HepG2 (cell line): ENCODE results near the gene HBM. TPM values are rescaled to one million over a fixed set of nuclear protein-coding genes. Genes with fewer than 3 reads are reported as not detected.

Source experiments
- BCLAF1 ChIP-seq: fragments of 450-650 bp; IDR thresholded peaks from 2 replicates; pipeline ENCODE4 v1.6.1; 2017; ENCODE audit warnings: mild to moderate bottlenecking
- CBX1 ChIP-seq: IDR thresholded peaks from one replicate; pipeline ENCODE4 v1.6.1; 2016; ENCODE audit warnings: antibody characterized with exemption, low read depth
- E2F1 ChIP-seq: sonication (generic); formaldehyde crosslinking; IDR thresholded peaks from 2 replicates; pipeline ENCODE4 v1.5.0; 2020; ENCODE audit warnings: missing genetic modification reagents
- FOXP4 ChIP-seq: sonication (generic); formaldehyde crosslinking; IDR thresholded peaks from 2 replicates; pipeline ENCODE4 v1.4.0; 2020; ENCODE audit warnings: missing genetic modification reagents
- HDAC6 ChIP-seq: fragments of 200-600 bp; sonication (generic); IDR thresholded peaks from 2 replicates; pipeline ENCODE4 v1.7.0; 2017; ENCODE audit warnings: mild to moderate bottlenecking, antibody characterized with exemption, low read length, low read depth
- HNRNPLL ChIP-seq: fragments of 200-400 bp; formaldehyde crosslinking; IDR thresholded peaks from 2 replicates; pipeline ENCODE4 v1.6.1; 2017; ENCODE audit warnings: mild to moderate bottlenecking, low read depth, low read length; ENCODE audit not compliant: poor library complexity, severe bottlenecking
- MIER2 ChIP-seq: IDR thresholded peaks from 2 replicates; pipeline ENCODE4 v1.6.1; 2016; ENCODE audit warnings: missing biosample characterization, missing genetic modification reagents
- RAD51 ChIP-seq: fragments of 450-650 bp; IDR thresholded peaks from 2 replicates; pipeline ENCODE4 v1.6.1; 2016; ENCODE audit warnings: borderline replicate concordance
- SMAD9 ChIP-seq: sonication (generic); formaldehyde crosslinking; IDR thresholded peaks from 2 replicates; pipeline ENCODE4 v1.5.1; 2020; ENCODE audit warnings: mild to moderate bottlenecking, missing genetic modification reagents
- SP140L ChIP-seq: sonication (generic); formaldehyde crosslinking; IDR thresholded peaks from 2 replicates; pipeline ENCODE4 v1.4.0; 2020; ENCODE audit warnings: missing genetic modification reagents, borderline replicate concordance
- SPEN ChIP-seq: sonication (generic); formaldehyde crosslinking; IDR thresholded peaks from 2 replicates; pipeline ENCODE4 v1.5.1; 2020; ENCODE audit warnings: low read depth, mild to moderate bottlenecking, missing genetic modification reagents
- SSRP1 ChIP-seq: IDR thresholded peaks from 2 replicates; pipeline ENCODE4 v1.6.1; 2016; ENCODE audit warnings: control low read depth
- SUZ12 ChIP-seq: fragments of 150-350 bp; IDR thresholded peaks from 2 replicates; pipeline ENCODE4 v1.6.1; 2014; ENCODE audit warnings: low read depth, low read length
- TEAD2 ChIP-seq: sonication (generic); formaldehyde crosslinking; IDR thresholded peaks from 2 replicates; pipeline ENCODE4 v1.9.0; 2021; ENCODE audit warnings: missing genetic modification reagents
- ZBTB25 ChIP-seq: IDR thresholded peaks from 2 replicates; pipeline ENCODE4 v1.6.1; 2018; ENCODE audit warnings: missing genetic modification reagents
- ZNF431 ChIP-seq: sonication (generic); formaldehyde crosslinking; IDR thresholded peaks from 2 replicates; pipeline ENCODE4 v1.9.0; 2022; ENCODE audit warnings: missing genetic modification reagents, low read depth, mild to moderate bottlenecking, borderline replicate concordance
- ZNF597 ChIP-seq: sonication (generic); formaldehyde crosslinking; IDR thresholded peaks from 2 replicates; pipeline ENCODE4 v1.5.0; 2020; ENCODE audit warnings: missing genetic modification reagents
- ZNF782 ChIP-seq: sonication (generic); formaldehyde crosslinking; IDR thresholded peaks from 2 replicates; pipeline ENCODE4 v1.4.0; 2020; ENCODE audit warnings: missing genetic modification reagents, mild to moderate bottlenecking, borderline replicate concordance
- ZNF850 ChIP-seq: sonication (generic); formaldehyde crosslinking; conservative IDR thresholded peaks from 2 replicates; pipeline ENCODE4 v1.9.0; 2021; ENCODE audit warnings: mild to moderate bottlenecking, missing genetic modification reagents
- ZNF878 ChIP-seq: sonication (generic); formaldehyde crosslinking; IDR thresholded peaks from 2 replicates; pipeline ENCODE4 v1.8.1; 2023; ENCODE audit warnings: mild to moderate bottlenecking, missing genetic modification reagents, moderate library complexity
- polyA plus RNA-seq, 8 experiments: library from polyadenylated mRNA; depleted of rRNA in 3 of 8; stranded (reverse) in 7 of 8; unstranded in 1 of 8; fragments of >200 nt; fragmentation: Illumina TruSeq in 4 of 8; extraction: Trizol in 4 of 8; gene quantifications; 2 replicates each; pipeline versions ENCODE4 v1.2.1 to v1.2.3, GENCODE V29; 2011 to 2016; ENCODE audit warnings: low read depth in 4 of 8, missing spikeins in 1 of 8, mixed read lengths in 1 of 8; ENCODE audit not compliant: insufficient read depth in 1 of 8
- total RNA-seq, 5 experiments: library from RNA; depleted of rRNA; stranded (reverse); fragments of >200 nt; fragmentation: Illumina TruSeq; extraction: Trizol; gene quantifications; 2 replicates each; pipeline ENCODE4 v1.2.3, GENCODE V29; 2016; ENCODE audit warnings: low read depth in 1 of 5

Gene HBM
- total and polyA plus RNA-seq, 2 of the 13 experiments (the other 11 are each of a cell fraction or from before 2014, with no cell fraction given) = not detected

GRCh38 chr16:180681-181564, 15.1 kb downstream of the HBM start (continued):
- TF ChIP-seq ZNF782 (CRISPR knock-in tag) (peak; percentile 96), ZBTB25 (peak; percentile 86; the same call in 1 of the 2 replicates), ZNF878 (CRISPR knock-in tag) (peak; percentile 93), HNRNPLL (peak; percentile 97), FOXP4 (CRISPR knock-in tag) (peak; percentile 59; the same call in 1 of the 2 replicates), HDAC6 (no peak), SSRP1 (CRISPR knock-in tag) (no peak), BCLAF1 (no peak), MIER2 (CRISPR knock-in tag) (peak; percentile 64; the same call in 1 of the 2 replicates), RAD51 (no peak), SP140L (CRISPR knock-in tag) (0 out of 2 replicates have a peak, but pooled peaks have one; percentile 35), SUZ12 (no peak), ZNF431 (CRISPR knock-in tag) (peak; percentile 90; the same call in 1 of the 2 replicates), SPEN (peak; percentile 86), TEAD2 (CRISPR knock-in tag) (peak; percentile 94; the same call in 1 of the 2 replicates), ZNF597 (no peak), ZNF850 (0 out of 2 replicates have a peak, but pooled peaks have one; percentile 82), E2F1 (peak; percentile 86), CBX1 (peak; percentile 95), SMAD9 (peak; percentile 95)
